ENCODE measurements around the gene KDM4B. TPM values are rescaled to one million over a fixed set of nuclear protein-coding genes. Genes with fewer than 3 reads are reported as not detected.
"Not testable (repeated sequence)": the region's sequence is repeated elsewhere in the genome, so short reads cannot be mapped to it uniquely, and the experiment has no call there.

KDM4B gene
- total and polyA plus RNA-seq, 4 experiments from 2014 or later, result 3.2 to 50.4 (median 29.9) TPM

DNA sequence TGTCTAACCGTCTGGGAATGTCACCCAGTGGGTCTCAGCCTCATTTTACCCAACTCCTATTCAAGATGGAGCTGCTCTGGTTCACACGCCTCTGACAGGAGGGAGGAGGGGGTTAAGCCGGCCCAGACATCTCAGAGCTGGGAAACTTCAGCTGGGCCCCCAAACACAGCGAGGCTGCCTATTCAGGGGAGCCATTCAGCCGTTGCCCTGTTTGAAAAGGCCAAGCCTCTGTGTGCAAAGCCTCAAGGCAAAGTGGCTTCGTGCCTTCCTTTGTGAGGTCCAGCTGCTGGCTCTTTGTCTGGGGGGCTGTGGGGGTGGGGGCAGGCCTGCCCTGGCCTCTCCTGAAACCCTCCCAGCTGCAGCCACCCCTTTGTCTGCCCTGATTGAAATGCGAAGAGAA is 224.3 kb downstream of the KDM4B start:
- H3K27ac ChIP-seq (ENCODE audit: low read depth, low read length), result no peak overlapping the region
- ChIA-PET POLR2A (ENCODE audit: partially characterized antibody) (no interaction called here), CTCF (ENCODE audit: partially characterized antibody) (no interaction called here)
- intact Hi-C loops (cut with micrococcal nuclease), result no loop called here
- no peak overlapping the region for H3K4me3 Mint-ChIP-seq
- no peaks in the 10 kb centered on the region for H3K9me3 ChIP-seq (ENCODE audit: control insufficient read depth in 1 of 2, low read length in 2 of 2)
- no peaks in the 10 kb centered on the region for H3K36me3 Mint-ChIP-seq
- DNase-seq, result no peak
- no peaks in the 10 kb centered on the region for H3K36me3 ChIP-seq (ENCODE audit: insufficient read depth, low read length)
- H3K4me1 Mint-ChIP-seq, result peaks cover 0 to 3% (median 0%) of the 10 kb centered on the region in 4 donors
- H3K27ac Mint-ChIP-seq, result no peak overlapping the region
- H3K4me1 ChIP-seq (ENCODE audit: insufficient read depth, low read length), result no peaks in the 10 kb centered on the region
- no peak overlapping the region for H3K4me3 ChIP-seq (ENCODE audit: low read length in 2 of 2)
- peaks cover 3 to 6% of the 10 kb centered on the region in 2 donors for H3K27me3 Mint-ChIP-seq
- no peaks in the 10 kb centered on the region for H3K27me3 ChIP-seq (ENCODE audit: insufficient read depth, low read length)
- peaks cover 0 to 2% (median 0%) of the 10 kb centered on the region in 8 donors for H3K9me3 Mint-ChIP-seq

DNA sequence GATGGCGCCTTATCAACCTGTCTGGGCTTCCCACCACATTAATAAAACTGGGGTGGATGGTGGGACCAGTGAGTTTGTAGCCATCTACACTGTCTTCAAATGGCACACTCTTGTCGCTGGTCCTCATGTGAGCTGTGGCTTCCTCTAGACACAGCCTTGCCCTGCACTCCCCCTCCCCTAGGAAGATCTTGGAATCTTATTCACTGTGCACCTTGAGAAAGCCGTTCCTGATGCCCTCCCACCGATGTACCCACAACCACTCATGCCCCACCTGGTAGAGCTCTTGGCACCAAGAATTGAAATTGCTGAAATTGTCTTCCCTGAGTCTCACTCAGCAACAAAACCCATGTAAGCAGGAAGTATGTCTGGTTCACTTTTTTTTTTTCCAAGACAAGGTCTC is 225.7 kb downstream of the KDM4B start:
- Histone ChIP-seq H3K4me3 (ENCODE audit: low read length in 2 of 2) (no peak overlapping the region), H3K27ac (ENCODE audit: low read depth, low read length) (no peak overlapping the region), H3K27me3 (ENCODE audit: insufficient read depth, low read length) (no peaks in the 10 kb centered on the region), H3K9me3 (ENCODE audit: control insufficient read depth in 1 of 2, low read length in 2 of 2) (no peaks in the 10 kb centered on the region), H3K36me3 (ENCODE audit: insufficient read depth, low read length) (no peaks in the 10 kb centered on the region), H3K4me1 (ENCODE audit: insufficient read depth, low read length) (no peaks in the 10 kb centered on the region)
- no peaks in the 10 kb centered on the region for H3K4me1 Mint-ChIP-seq
- H3K27me3 Mint-ChIP-seq, result peaks cover 0 to 2% of the 10 kb centered on the region in 2 donors
- ChIA-PET POLR2A (ENCODE audit: partially characterized antibody) (no interaction called here), CTCF (ENCODE audit: partially characterized antibody) (no interaction called here)
- H3K36me3 Mint-ChIP-seq, result no peaks in the 10 kb centered on the region
- H3K4me3 Mint-ChIP-seq, result no peak overlapping the region
- peaks cover 0 to 3% (median 0%) of the 10 kb centered on the region in 8 donors for H3K9me3 Mint-ChIP-seq
- no peak overlapping the region for H3K27ac Mint-ChIP-seq
- intact Hi-C loops (cut with micrococcal nuclease), result no loop called here
- DNase-seq, result no peak

DNA sequence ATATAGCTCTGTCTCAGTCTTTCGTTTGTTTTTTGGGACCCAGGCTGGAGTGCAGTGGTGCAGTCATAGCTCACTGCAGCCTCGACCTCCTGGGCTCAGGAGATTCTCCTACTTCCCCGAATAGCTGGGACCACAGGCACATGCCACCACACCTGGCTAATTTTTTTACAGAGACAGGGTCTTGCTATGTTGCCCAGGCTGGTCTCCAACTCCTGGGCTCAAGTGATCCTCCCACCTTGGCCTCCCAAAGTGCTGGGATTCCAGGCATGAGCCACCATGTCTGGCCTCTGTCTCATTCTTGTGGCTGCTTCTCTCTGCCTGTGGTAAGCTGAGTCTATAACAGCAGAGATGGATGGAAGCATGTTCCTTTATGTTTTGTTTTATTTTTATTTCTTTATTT is 226.7 kb downstream of the KDM4B start:
- H3K9me3 ChIP-seq (ENCODE audit: control insufficient read depth in 1 of 2, low read length in 2 of 2); CTCF ChIA-PET (ENCODE audit: partially characterized antibody); H3K4me3 ChIP-seq (ENCODE audit: low read length in 2 of 2); DNase-seq; intact Hi-C loops (cut with micrococcal nuclease); H3K4me1 Mint-ChIP-seq; H3K36me3 Mint-ChIP-seq; H3K27me3 ChIP-seq (ENCODE audit: insufficient read depth, low read length); H3K27ac Mint-ChIP-seq; H3K36me3 ChIP-seq (ENCODE audit: insufficient read depth, low read length); POLR2A ChIA-PET (ENCODE audit: partially characterized antibody); H3K4me1 ChIP-seq (ENCODE audit: insufficient read depth, low read length); H3K4me3 Mint-ChIP-seq; H3K27me3 Mint-ChIP-seq; H3K27ac ChIP-seq (ENCODE audit: low read depth, low read length): not testable (repeated sequence)
- H3K9me3 Mint-ChIP-seq, result peaks cover 0 to 11% (median 2%) of the 10 kb centered on the region in 8 donors

DNA sequence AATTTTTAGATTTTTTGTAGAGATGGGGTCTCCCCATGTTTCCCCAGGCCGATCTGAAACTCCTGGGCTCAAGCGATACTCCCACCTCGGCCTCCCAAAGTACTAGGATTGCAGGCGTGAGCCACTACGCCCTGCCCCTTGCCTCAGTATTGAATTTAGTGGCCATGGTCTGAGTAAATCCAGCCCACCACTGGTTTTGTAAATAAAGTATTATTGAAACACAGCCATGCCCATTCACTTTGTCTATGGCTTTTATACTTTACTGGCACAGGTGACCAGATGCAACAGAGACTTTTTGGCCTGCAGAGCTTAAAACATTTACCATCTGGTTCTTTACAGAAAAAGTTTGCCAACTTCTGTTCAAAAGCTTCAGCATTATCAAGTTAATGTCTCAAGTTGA is 227.9 kb downstream of the KDM4B start:
- Histone ChIP-seq H3K36me3 (ENCODE audit: insufficient read depth, low read length) (no peaks in the 10 kb centered on the region), H3K4me1 (ENCODE audit: insufficient read depth, low read length) (no peaks in the 10 kb centered on the region), H3K4me3 (ENCODE audit: low read length in 2 of 2) (no peak overlapping the region), H3K27me3 (ENCODE audit: insufficient read depth, low read length) (no peaks in the 10 kb centered on the region), H3K9me3 (ENCODE audit: control insufficient read depth in 1 of 2, low read length in 2 of 2) (peaks cover 0 to 7% of the 10 kb centered on the region in 2 donors), H3K27ac (ENCODE audit: low read depth, low read length) (no peak overlapping the region)
- intact Hi-C loops (cut with micrococcal nuclease), result no loop called here
- DNase-seq, result no peak
- Mint-ChIP-seq H3K36me3 (peaks cover 1 to 3% of the 10 kb centered on the region in 2 donors), H3K4me3 (no peak overlapping the region), H3K27me3 (no peaks in the 10 kb centered on the region), H3K9me3 (peaks cover 0 to 23% (median 13%) of the 10 kb centered on the region in 8 donors), H3K27ac (no peak overlapping the region), H3K4me1 (no peaks in the 10 kb centered on the region)
- ChIA-PET CTCF (ENCODE audit: partially characterized antibody) (no interaction called here), POLR2A (ENCODE audit: partially characterized antibody) (no interaction called here)

DNA sequence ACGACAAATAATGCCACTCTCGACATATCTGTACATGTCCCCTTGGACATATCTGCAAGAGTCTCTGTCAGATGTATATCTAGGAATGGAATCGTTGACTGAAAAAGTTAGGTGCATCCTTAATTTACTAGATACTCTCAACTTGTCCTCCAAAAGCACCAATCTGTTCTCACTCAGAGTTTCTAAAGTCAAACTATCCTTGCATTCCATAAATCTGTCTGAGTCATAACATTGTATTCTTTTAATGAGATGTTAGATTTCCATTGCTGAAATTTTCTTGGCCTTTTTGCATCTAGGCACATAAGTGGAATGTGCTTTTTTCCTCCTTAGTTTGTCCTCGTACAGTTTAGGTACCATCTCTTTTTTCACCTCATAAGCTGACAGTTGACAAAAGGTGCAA is 231.9 kb downstream of the KDM4B start:
- Histone ChIP-seq H3K27me3 (ENCODE audit: insufficient read depth, low read length) (no peaks in the 10 kb centered on the region), H3K4me3 (ENCODE audit: low read length in 2 of 2) (no peak overlapping the region), H3K4me1 (ENCODE audit: insufficient read depth, low read length) (no peaks in the 10 kb centered on the region), H3K9me3 (ENCODE audit: control insufficient read depth in 1 of 2, low read length in 2 of 2) (peaks cover 0 to 7% of the 10 kb centered on the region in 2 donors), H3K36me3 (ENCODE audit: insufficient read depth, low read length) (no peaks in the 10 kb centered on the region), H3K27ac (ENCODE audit: low read depth, low read length) (no peak overlapping the region)
- Mint-ChIP-seq H3K4me3 (no peak overlapping the region), H3K27me3 (no peaks in the 10 kb centered on the region), H3K4me1 (peaks cover 0 to 7% (median 0%) of the 10 kb centered on the region in 4 donors), H3K9me3 (peaks cover 0 to 44% (median 24%) of the 10 kb centered on the region in 8 donors), H3K36me3 (peaks cover 1 to 4% of the 10 kb centered on the region in 2 donors), H3K27ac (no peak overlapping the region)
- ChIA-PET POLR2A (ENCODE audit: partially characterized antibody) (no interaction called here), CTCF (ENCODE audit: partially characterized antibody) (no interaction called here)
- intact Hi-C loops (cut with micrococcal nuclease), result no loop called here
- no peak for DNase-seq

DNA sequence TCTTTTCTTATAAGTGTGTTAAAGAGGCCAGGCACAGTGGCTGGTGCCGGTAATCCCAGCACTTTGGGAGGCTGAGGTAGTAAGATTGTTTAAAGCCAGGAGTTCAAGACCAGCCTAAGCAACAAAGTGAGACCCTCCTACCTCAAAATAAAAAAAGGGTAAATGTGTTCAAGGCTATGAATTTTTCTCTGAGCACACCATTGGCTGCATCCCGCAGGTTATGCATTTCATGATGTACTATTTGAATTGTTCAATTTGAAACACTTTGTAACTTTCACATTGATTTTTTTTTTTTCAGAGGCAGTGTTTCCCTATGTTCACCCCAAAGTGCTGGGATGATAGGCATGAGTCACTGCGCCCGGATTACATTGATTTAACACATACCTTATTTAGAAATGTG is 233.6 kb downstream of the KDM4B start:
- Histone ChIP-seq H3K4me3 (ENCODE audit: low read length in 2 of 2) (no peak overlapping the region), H3K27me3 (ENCODE audit: insufficient read depth, low read length) (no peaks in the 10 kb centered on the region), H3K27ac (ENCODE audit: low read depth, low read length) (no peak overlapping the region), H3K4me1 (ENCODE audit: insufficient read depth, low read length) (no peaks in the 10 kb centered on the region), H3K36me3 (ENCODE audit: insufficient read depth, low read length) (no peaks in the 10 kb centered on the region), H3K9me3 (ENCODE audit: control insufficient read depth in 1 of 2, low read length in 2 of 2) (peaks cover 0 to 7% of the 10 kb centered on the region in 2 donors)
- no peaks in the 10 kb centered on the region for H3K27me3 Mint-ChIP-seq
- peaks cover 1 to 4% of the 10 kb centered on the region in 2 donors for H3K36me3 Mint-ChIP-seq
- no peak overlapping the region for H3K4me3 Mint-ChIP-seq
- DNase-seq, result no peak
- ChIA-PET POLR2A (ENCODE audit: partially characterized antibody) (no interaction called here), CTCF (ENCODE audit: partially characterized antibody) (no interaction called here)
- peaks cover 0 to 44% (median 24%) of the 10 kb centered on the region in 8 donors for H3K9me3 Mint-ChIP-seq
- intact Hi-C loops (cut with micrococcal nuclease), result no loop called here
- H3K4me1 Mint-ChIP-seq, result peaks cover 0 to 7% (median 0%) of the 10 kb centered on the region in 4 donors
- H3K27ac Mint-ChIP-seq, result no peak overlapping the region

Small RNA genes within 50 kb of the gene (microRNA-seq; reads per million reads assigned to microRNA genes)
- gene MIR4747 (ENCODE audit: borderline microRNAs expressed, borderline number of aligned reads, borderline replicate concordance), result not detected

Other genes with a start within 250 kb of the KDM4B start
- gene DPP9, start 245.3 kb upstream of the KDM4B start, total RNA-seq, result 10 to 100 TPM; 86.9 to 93.9 TPM
- 10 to 100 TPM; 10.7 to 31.6 TPM for gene DPP9, start 245.3 kb upstream of the KDM4B start, polyA plus RNA-seq
- 10 to 100 TPM; 16.7 TPM for gene FEM1A, start 177.4 kb upstream of the KDM4B start, total RNA-seq
- 1 to 10 TPM; 1.3 to 3.1 TPM for gene FEM1A, start 177.4 kb upstream of the KDM4B start, polyA plus RNA-seq
- 10 to 100 TPM; 16.0 to 17.9 TPM for gene TICAM1, start 137.4 kb upstream of the KDM4B start, total RNA-seq
- gene TICAM1, start 137.4 kb upstream of the KDM4B start, polyA plus RNA-seq, result 10 to 100 TPM in 1 of 2 donors, 1 to 10 TPM in 1; 2.2 to 18.1 TPM
- gene PLIN3, start 101.4 kb upstream of the KDM4B start, total RNA-seq, result 10 to 100 TPM; 16.0 to 18.2 TPM
- gene PLIN3, start 101.4 kb upstream of the KDM4B start, polyA plus RNA-seq, result 10 to 100 TPM; 30.1 to 50.1 TPM
- 10 to 100 TPM in 1 of 2 experiments, 1 to 10 TPM in 1; 9.1 to 13.2 TPM for gene ARRDC5, start 66.2 kb upstream of the KDM4B start, total RNA-seq
- gene ARRDC5, start 66.2 kb upstream of the KDM4B start, polyA plus RNA-seq, result 1 to 10 TPM in 1 of 2 donors, under 1 TPM in 1; 0.52 to 1.4 TPM
- under 1 TPM; 0.11 to 0.15 TPM for gene UHRF1, start 59.6 kb upstream of the KDM4B start, total RNA-seq
- gene UHRF1, start 59.6 kb upstream of the KDM4B start, polyA plus RNA-seq, result under 1 TPM in 1 of 2 donors, not detected in 1; 0.22 TPM

Data from CD4-positive, alpha-beta memory T cell (primary cell).